HG02970 (cell line): Measurements from ENCODE around the gene NUB1.

Experiments used
- ATAC-seq: cut with Tn5 transposase; IDR thresholded peaks from one replicate; pipeline ENCODE4 v1.9.1; 2021; ENCODE audit warnings: mild to moderate bottlenecking, moderate library complexity, moderate number of reproducible peaks; ENCODE audit not compliant: unreplicated experiment, low FRiP score

NUB1 gene

DNA sequence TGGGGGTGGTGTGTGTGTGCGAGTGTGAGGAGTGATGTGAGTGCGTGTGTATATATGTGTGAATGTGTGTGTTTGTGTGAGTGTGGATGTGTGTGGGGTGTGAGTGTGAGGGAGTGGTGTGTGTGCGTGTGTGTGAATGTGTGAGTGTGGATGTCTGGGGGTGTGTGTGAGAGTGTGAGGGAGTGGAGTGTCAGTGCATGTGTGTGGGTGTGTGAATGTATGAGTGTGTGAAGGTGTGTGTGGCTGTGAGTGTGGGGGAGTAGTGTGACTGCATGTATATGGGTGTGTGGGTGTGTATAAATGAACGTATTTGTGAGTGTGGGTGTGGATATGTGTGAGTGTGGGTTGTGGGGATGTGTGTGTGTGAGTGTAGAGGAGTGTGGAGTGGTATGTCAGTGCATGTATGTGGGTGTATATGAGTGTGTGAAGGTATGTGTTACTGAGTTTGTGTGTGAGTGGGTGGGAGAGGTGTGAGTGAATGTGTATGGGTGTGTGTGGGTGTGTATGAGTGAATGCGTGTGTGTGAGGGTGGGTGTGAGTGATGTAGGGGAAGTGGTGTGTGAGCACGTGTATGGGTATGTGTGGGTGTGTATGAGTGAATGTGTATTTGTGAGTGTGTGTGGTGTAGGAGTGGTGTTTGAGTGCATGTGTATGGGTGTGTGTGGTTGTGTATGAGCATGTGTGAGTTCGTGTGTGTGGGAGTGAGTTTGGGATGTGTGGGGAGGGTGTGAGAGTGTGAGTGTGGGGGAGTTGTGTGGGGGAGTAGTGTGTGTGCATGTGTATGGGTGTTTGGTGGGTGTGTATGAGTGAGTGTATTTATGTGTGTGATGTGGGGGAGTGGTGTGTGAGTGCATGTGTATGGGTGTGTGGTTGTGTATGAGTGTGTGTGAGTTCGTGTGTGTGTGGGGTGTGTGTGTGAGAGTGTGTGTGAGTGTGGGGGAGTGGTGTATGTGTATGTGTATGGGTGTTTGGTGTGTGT is 28.5 kb upstream of the NUB1 start:
- no peak for ATAC-seq

- no peak for ATAC-seq
These were observed 27.8 kb upstream of the NUB1 start for GRCh38 chr7:151313857-151314256.

GRCh38 chr7:151314401-151314800 is 27.2 kb upstream of the NUB1 start:
- no peak for ATAC-seq

- peak; percentile 60 for ATAC-seq
These were observed 26.5 kb upstream of the NUB1 start for GRCh38 chr7:151315038-151315655.

- no peak for ATAC-seq
These were observed 24.7 kb upstream of the NUB1 start for GRCh38 chr7:151316896-151317295.

- ATAC-seq: no peak
These were observed 23.7 kb upstream of the NUB1 start for GRCh38 chr7:151317936-151318335.

DNA sequence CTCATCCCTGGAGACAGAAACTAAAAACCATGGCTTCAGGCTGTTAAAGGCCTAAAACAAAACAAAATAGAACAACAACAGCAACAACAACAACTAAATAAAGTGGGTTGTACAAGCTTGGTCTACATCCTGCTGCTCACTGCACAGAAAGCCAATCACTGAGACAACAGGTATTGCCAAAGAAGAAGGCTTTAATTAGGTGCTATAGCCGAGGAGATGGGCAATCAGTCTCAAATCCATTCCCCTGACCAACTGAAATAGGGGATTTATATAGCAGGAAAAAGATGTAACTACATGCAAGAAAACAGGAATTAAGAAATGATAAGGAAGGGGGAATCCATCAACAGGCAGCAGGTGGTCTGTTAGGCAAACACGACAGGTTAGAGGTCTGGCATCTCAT is 22.4 kb upstream of the NUB1 start:
- no peak for ATAC-seq

- no peak for ATAC-seq
These were observed 21.3 kb upstream of the NUB1 start for GRCh38 chr7:151320263-151320845.

GRCh38 chr7:151321341-151321740 is 20.3 kb upstream of the NUB1 start:
- no peak for ATAC-seq

GRCh38 chr7:151322906-151323305 is 18.7 kb upstream of the NUB1 start:
- no peak for ATAC-seq

- ATAC-seq: no peak
These were observed 14.6 kb upstream of the NUB1 start for GRCh38 chr7:151327022-151327421.

GRCh38 chr7:151327659-151328058 is 14.0 kb upstream of the NUB1 start:
- ATAC-seq: no peak

DNA sequence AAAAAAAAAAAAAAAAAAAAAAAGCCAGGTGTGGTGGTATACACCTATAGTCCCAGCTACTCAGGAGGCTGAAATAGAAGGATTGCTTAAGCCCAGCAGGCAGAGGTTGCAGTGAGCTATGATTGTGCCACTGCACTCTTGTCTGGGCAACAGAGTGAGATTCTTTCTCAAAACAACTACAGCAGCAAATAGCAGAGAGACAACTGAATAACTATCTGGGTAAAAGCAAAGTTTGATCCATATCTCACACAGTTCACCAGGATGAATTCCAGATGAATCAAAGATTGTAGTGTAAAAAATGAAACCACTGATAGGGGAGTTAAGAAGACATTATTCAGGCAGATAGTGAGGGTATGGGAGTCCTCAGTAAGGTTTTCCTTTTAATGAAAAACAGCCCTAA is 11.4 kb upstream of the NUB1 start:
- ATAC-seq: no peak

DNA sequence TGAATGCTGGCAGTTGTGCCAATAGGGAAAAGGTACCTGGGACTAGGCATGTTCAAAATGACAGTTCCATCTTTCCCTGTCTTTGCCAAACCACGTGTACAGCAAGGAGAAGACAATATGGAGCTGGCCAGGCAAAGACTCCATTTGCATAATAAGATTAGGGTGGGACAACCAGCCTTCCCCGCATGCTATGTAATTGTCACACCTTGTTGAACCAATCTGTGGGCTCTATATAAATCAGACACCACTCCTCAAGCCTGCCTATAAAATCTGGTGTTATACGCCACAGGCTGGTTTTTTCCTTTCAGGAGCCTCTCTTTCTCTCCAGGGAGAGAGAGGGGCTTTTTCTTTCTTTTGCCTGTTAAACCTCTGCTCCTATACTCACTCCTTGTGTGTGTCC is 11.0 kb upstream of the NUB1 start:
- ATAC-seq: no peak

GRCh38 chr7:151334628-151335027 is 7.0 kb upstream of the NUB1 start:
- no peak for ATAC-seq

- no peak for ATAC-seq
These were observed 5.4 kb upstream of the NUB1 start for GRCh38 chr7:151336027-151336708.

GRCh38 chr7:151337346-151337745 is 4.3 kb upstream of the NUB1 start:
- no peak for ATAC-seq

DNA sequence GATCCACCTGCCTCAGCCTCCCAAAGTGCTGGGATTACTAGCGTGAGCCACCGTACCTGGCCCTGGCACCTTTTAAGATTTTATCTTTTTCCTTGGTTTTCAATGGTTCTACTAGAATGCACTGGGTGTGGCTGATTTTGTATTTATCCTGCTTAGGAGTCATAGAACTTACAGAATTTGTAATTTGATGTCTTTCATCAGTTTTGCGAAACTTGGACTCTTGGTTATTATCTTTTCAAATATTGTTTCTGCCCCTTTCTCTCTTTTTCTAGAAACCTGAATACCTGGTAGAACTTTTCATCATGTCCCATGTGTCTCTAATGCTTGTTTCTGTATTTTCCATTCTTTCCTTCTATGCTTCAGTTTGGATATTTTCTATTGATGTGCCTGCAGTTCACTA is 2.8 kb upstream of the NUB1 start:
- ATAC-seq: no peak

GRCh38 chr7:151339651-151340382 is 1.8 kb upstream of the NUB1 start:
- no peak for ATAC-seq

DNA sequence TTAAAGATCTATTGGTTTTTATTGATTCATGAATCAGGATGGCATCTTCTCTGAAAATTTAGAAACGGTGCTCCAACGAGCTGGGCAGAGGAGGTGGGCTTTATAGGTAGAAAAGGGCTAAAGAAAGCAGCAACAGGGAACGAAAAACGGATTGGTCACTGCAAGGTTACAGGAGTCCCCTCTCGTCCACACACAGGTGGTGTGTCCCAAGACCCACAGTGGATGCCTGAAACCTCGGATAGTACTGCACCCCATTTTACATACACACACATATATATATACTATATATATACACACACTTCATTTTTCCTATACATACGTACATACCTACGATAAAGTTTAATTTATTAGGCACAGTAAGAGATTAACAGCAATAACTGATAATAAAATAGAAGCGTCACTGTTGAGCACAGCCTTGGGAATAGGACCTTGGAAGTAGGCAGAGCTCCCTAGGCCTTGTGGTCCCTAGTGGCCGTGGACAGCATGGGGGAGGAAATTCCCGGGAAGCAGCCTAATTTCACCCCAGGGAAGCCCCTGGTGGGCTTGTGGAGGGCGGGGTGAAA is 737 bp upstream of the NUB1 start:
- no peak for ATAC-seq
